CD4-positive, alpha-beta T cell (primary cell): ENCODE data around the gene RAPGEF5. TPM values are rescaled to one million over a fixed set of nuclear protein-coding genes. Genes with fewer than 3 reads are reported as not detected.

Source experiments
- ATAC-seq: fragments of 200-7000 bp; cut with Tn5 transposase; one replicate; pipeline ENCODE4 v1.10.0; 2022; ENCODE audit warnings: mild to moderate bottlenecking; ENCODE audit not compliant: poor library complexity
- CTCF ChIA-PET: fragments of 350-600 bp; sonication (Branson Sonifier 250); formaldehyde crosslinking; loops from one replicate; lab custom pipeline; 2021; ENCODE audit warnings: antibody characterized with exemption, inconsistent platforms; lab: Charles Lee
- POLR2A ChIA-PET: fragments of 350-600 bp; sonication (Branson Sonifier 250); formaldehyde crosslinking; loops from one replicate; lab custom pipeline; 2021; ENCODE audit warnings: antibody characterized with exemption, inconsistent platforms; lab: Charles Lee
- DNase-seq, 14 experiments: peaks; one replicate each; pipeline ENCODE4 v3.0.0-alpha.2; 2013 to 2020; ENCODE audit warnings: mixed read lengths in 2 of 14
- H3K27ac ChIP-seq, 2 donors: one replicate each; pipeline versions ENCODE4 v1.5.1 to v1.7.0; 2013; ENCODE audit warnings: low read length in 2 of 2, low read depth in 1 of 2, mild to moderate bottlenecking in 1 of 2
- H3K27me3 ChIP-seq, 2 experiments: 1 replicate in 1 of 2; 2 replicates in 1 of 2; pipeline versions ENCODE4 v1.6.1 to v1.7.0; 2013; ENCODE audit warnings: low read length in 2 of 2, control low read depth in 1 of 2, mild to moderate bottlenecking in 1 of 2, moderate library complexity in 1 of 2; ENCODE audit not compliant: insufficient read depth in 2 of 2, control insufficient read depth in 1 of 2
- H3K36me3 ChIP-seq: one replicate; pipeline ENCODE4 v1.6.1; 2013; ENCODE audit warnings: low read length, control low read depth; ENCODE audit not compliant: insufficient read depth
- H3K4me1 ChIP-seq: one replicate; pipeline ENCODE4 v1.6.1; 2013; ENCODE audit warnings: low read length, control low read depth; ENCODE audit not compliant: insufficient read depth
- H3K4me3 ChIP-seq: one replicate; pipeline ENCODE4 v1.5.1; 2013; ENCODE audit warnings: mild to moderate bottlenecking, low read length, moderate library complexity
- H3K9me3 ChIP-seq, 2 experiments: 1 replicate in 1 of 2; 2 replicates in 1 of 2; pipeline versions ENCODE4 v1.6.1 to v1.7.0; 2013; ENCODE audit warnings: low read length in 2 of 2, mild to moderate bottlenecking in 2 of 2, control low read depth in 1 of 2, moderate library complexity in 1 of 2; ENCODE audit not compliant: control insufficient read depth in 1 of 2, insufficient read depth in 1 of 2
- H3K27ac Mint-ChIP-seq: one replicate; pipeline ENCODE4 v1.8.0; 2020; ENCODE audit warnings: mixed read lengths
- H3K27me3 Mint-ChIP-seq: one replicate; pipeline ENCODE4 v1.8.0; 2021; ENCODE audit warnings: mixed read lengths
- H3K36me3 Mint-ChIP-seq: one replicate; pipeline ENCODE4 v1.8.0; 2021; ENCODE audit warnings: low read depth, mixed read lengths
- H3K4me1 Mint-ChIP-seq: one replicate; pipeline ENCODE4 v1.8.0; 2021; ENCODE audit warnings: low read depth, mixed read lengths
- H3K4me3 Mint-ChIP-seq: one replicate; pipeline ENCODE4 v1.8.0; 2020; ENCODE audit warnings: mild to moderate bottlenecking, mixed read lengths
- H3K9me3 Mint-ChIP-seq: one replicate; pipeline ENCODE4 v1.8.0; 2020; ENCODE audit warnings: mixed read lengths
- intact Hi-C, 2 experiments: fragments of 100-400 bp; cut with DNase I in 1 of 2; cut with micrococcal nuclease in 1 of 2; formaldehyde crosslinking; loops; one replicate each; pipeline versions ENCODE4 v1.15.1 to v1.9.0; 2023 to 2025; cut with DNase I, micrococcal nuclease
- total RNA-seq, 174 experiments: library from RNA in 2 of 174; stranded (reverse) in 2 of 174; gene quantifications; one replicate each; pipeline ENCODE4 v1.2.3 and lab custom pipeline; 2021 to 2026
- TF ChIP-seq, protein P1 (sequence below): fragments of 200-600 bp; IDR thresholded peaks from one replicate; pipeline ENCODE4 v1.8.0; 2022; ENCODE audit warnings: antibody characterized with exemption, mild to moderate bottlenecking

Gene RAPGEF5
- total RNA-seq, 2 experiments from 2014 or later: 0.17 TPM; not detected in 1

DNA sequence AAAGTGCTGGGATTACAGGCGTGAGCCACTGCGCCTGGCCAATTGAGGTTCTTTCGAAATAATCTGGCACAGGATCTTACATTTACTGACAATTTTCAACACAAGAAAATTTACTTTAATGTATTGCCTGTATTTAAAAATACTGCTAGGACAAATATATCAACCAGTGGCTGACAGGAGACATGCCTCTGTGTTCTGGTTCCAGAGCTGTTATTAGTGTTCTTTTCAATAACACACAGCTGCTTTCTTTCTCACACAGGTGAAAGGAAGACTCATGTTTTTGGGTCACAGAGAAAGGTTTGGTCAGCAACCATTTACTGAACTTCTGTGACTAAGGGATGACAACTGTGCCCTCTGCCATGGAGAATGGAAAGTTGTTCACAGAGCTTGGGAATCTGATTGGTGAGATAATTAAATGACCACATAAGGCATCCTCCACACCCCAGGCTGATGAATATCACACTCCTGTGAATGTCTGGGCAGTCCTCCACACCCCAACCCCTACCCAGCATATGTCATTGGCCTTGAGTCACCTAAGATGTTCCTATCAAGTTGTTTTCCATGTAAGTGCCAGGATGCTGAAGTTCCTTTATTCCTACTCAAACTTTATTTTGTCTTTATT is 180.1 kb downstream of the RAPGEF5 start:
- no peaks in the 10 kb centered on the region for H3K9me3 Mint-ChIP-seq
- POLR2A ChIA-PET: no interaction called here
- Histone ChIP-seq H3K9me3 (no peaks in the 10 kb centered on the region), H3K4me1 (no peaks in the 10 kb centered on the region), H3K4me3 (no peak overlapping the region), H3K36me3 (no peaks in the 10 kb centered on the region), H3K27me3 (peaks cover 0 to 4% of the 10 kb centered on the region in 2 experiments), H3K27ac (no peak overlapping the region)
- TF ChIP-seq, protein P1, sequence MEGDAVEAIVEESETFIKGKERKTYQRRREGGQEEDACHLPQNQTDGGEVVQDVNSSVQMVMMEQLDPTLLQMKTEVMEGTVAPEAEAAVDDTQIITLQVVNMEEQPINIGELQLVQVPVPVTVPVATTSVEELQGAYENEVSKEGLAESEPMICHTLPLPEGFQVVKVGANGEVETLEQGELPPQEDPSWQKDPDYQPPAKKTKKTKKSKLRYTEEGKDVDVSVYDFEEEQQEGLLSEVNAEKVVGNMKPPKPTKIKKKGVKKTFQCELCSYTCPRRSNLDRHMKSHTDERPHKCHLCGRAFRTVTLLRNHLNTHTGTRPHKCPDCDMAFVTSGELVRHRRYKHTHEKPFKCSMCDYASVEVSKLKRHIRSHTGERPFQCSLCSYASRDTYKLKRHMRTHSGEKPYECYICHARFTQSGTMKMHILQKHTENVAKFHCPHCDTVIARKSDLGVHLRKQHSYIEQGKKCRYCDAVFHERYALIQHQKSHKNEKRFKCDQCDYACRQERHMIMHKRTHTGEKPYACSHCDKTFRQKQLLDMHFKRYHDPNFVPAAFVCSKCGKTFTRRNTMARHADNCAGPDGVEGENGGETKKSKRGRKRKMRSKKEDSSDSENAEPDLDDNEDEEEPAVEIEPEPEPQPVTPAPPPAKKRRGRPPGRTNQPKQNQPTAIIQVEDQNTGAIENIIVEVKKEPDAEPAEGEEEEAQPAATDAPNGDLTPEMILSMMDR: no peak
- H3K4me1 Mint-ChIP-seq: peaks cover 3% of the 10 kb centered on the region
- CTCF ChIA-PET: no interaction called here
- H3K27ac Mint-ChIP-seq: no peak overlapping the region
- H3K27me3 Mint-ChIP-seq: peaks cover 24% of the 10 kb centered on the region
- intact Hi-C loops: no loop called here
- DNase-seq (no peak), ATAC-seq (no peak)
- no peaks in the 10 kb centered on the region for H3K36me3 Mint-ChIP-seq
- no peak overlapping the region for H3K4me3 Mint-ChIP-seq

DNA sequence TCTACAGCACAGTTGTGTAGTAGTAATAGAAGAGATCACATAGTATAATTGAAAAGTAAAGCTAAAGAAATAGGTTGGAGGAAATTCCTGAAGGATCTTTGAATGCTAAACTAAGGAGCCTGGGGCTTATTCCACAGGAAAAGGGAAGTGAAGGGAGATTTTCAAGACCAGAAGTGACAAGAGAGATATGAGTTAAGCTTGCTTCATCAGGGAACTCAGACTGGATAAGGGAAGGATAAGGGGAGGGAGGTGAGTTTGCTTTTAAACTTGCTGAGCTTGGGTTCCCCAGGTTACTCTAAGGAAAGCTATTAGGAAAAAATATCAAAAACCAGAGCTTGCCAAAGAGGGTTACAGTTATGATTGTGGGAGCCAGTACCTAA is 182.4 kb downstream of the RAPGEF5 start:
- POLR2A ChIA-PET: no interaction called here
- peaks cover 3% of the 10 kb centered on the region for H3K4me1 Mint-ChIP-seq
- intact Hi-C loops: no loop called here
- no peaks in the 10 kb centered on the region for H3K9me3 Mint-ChIP-seq
- H3K36me3 Mint-ChIP-seq: no peaks in the 10 kb centered on the region
- CTCF ChIA-PET: no interaction called here
- H3K4me3 Mint-ChIP-seq: no peak overlapping the region
- no peak overlapping the region for H3K27ac ChIP-seq
- H3K36me3 ChIP-seq: no peaks in the 10 kb centered on the region
- no peaks in the 10 kb centered on the region for H3K4me1 ChIP-seq
- no peaks in the 10 kb centered on the region for H3K27me3 ChIP-seq
- ATAC-seq (no peak), DNase-seq (no peak)
- H3K27ac Mint-ChIP-seq: no peak overlapping the region
- peaks cover 8% of the 10 kb centered on the region for H3K27me3 Mint-ChIP-seq
- TF ChIP-seq, protein P1: no peak
- H3K4me3 ChIP-seq: no peak overlapping the region
- no peaks in the 10 kb centered on the region for H3K9me3 ChIP-seq

DNA sequence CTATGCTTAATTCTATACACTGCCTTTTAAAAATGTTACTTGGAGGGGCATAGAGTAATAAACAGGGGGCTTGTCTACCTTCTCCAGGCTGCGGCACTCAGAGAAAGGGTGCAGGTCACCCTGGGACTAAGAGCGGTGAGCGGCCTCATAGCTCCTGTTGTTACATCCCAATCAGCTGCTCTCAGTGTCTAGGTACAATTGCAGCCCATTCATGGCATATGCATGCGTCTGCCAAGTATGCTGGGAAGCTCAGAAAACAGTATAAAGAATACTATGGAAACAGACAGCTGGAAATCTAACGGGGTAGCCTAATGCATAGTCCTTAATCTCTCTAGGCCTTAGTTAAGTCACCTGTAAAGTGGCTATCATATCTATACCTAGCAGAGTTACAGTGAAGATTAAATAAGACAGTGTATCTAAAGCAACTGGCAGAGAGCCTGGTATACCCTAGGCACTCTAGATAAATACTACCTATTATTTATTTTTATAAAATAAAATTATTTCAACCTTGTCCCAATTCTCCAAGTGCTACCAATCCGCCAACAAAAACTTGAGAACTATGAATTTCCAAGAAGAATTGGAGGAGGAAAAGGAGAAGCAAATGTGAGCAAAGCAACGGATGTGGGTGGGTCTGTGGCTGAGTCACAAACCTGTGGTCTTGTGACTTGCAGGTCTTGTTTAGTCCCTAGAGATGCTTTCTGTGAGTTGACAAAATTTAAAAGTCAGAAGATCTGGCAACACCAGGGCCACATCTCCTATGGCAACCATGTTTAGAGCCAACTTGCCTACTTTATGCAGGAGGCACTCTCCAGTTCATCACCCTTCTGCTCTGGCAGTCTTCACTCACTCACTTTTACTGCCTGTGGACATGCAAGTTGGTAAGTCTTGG is 183.0 kb downstream of the RAPGEF5 start:
- POLR2A ChIA-PET: no interaction called here
- peak in 3 of 14 experiments; percentile 14 to 32 (median 20) for DNase-seq
- H3K4me3 Mint-ChIP-seq: no peak overlapping the region

More for the DNA sequence above, 183.0 kb downstream of the RAPGEF5 start:
- Histone ChIP-seq H3K4me1 (no peaks in the 10 kb centered on the region), H3K27ac (no peak overlapping the region), H3K4me3 (no peak overlapping the region), H3K9me3 (no peaks in the 10 kb centered on the region), H3K27me3 (no peaks in the 10 kb centered on the region), H3K36me3 (no peaks in the 10 kb centered on the region)
- CTCF ChIA-PET: no interaction called here
- intact Hi-C loops: no loop called here
- Mint-ChIP-seq H3K4me1 (peaks cover 3% of the 10 kb centered on the region), H3K27ac (no peak overlapping the region), H3K9me3 (no peaks in the 10 kb centered on the region), H3K36me3 (no peaks in the 10 kb centered on the region), H3K27me3 (peaks cover 5% of the 10 kb centered on the region)
- peak; percentile 26 for ATAC-seq
- TF ChIP-seq, protein P1: no peak
